ENCODE results near the gene XPO4. TPM values are rescaled to one million over a fixed set of nuclear protein-coding genes. Genes with fewer than 3 reads are reported as not detected.
"Not testable (repeated sequence)": the region's sequence is repeated elsewhere in the genome, so short reads cannot be mapped to it uniquely, and the experiment has no call there.

The XPO4 gene
- total RNA-seq, 4 donors from 2014 or later, result 17.1 to 24.9 (median 18.6) TPM

GRCh38 chr13:20867408-20867807, 35.1 kb downstream of the XPO4 start:
- no peak for TF ChIP-seq CTCF (IDR thresholded peaks at IDR 0.05)
- TF ChIP-seq POLR2A (IDR thresholded peaks at IDR 0.05), result no peak
- no peak for TF ChIP-seq POLR2AphosphoS5 (IDR thresholded peaks at IDR 0.05)
- TF ChIP-seq EP300 (IDR thresholded peaks at IDR 0.05), result no peak
- Histone ChIP-seq H3K9me3 (no peaks in the 10 kb centered on the region), H3K27me3 (no peaks in the 10 kb centered on the region), H3K4me3 (no peak overlapping the region), H3K27ac (no peak overlapping the region), H3K4me1 (peaks cover 0 to 15% (median 3%) of the 10 kb centered on the region in 3 donors), H3K36me3 (peaks cover 0 to 3% of the 10 kb centered on the region in 2 donors)
- 85 to 100% methylated on average over 2 to 3 of the region's 3 CpGs for WGBS, 2 donors (ENCODE audit: low coverage in 1 of 2)
- no peak for ATAC-seq

- H3K27me3 ChIP-seq, ATAC-seq, H3K4me3 ChIP-seq, H3K9me3 ChIP-seq, H3K27ac ChIP-seq: not testable (repeated sequence)
- peaks cover 0 to 35% of the 10 kb centered on the region in 2 donors for H3K36me3 ChIP-seq
- 97 to 100% methylated on average over 5 to 6 of the region's 6 CpGs for WGBS, 2 donors (ENCODE audit: low coverage in 1 of 2)
- peaks cover 0 to 15% (median 3%) of the 10 kb centered on the region in 3 donors for H3K4me1 ChIP-seq
Observed at GRCh38 chr13:20861666-20862065, 40.9 kb downstream of the XPO4 start.

- Histone ChIP-seq H3K4me3 (no peak overlapping the region), H3K4me1 (peaks cover 0 to 8% (median 0%) of the 10 kb centered on the region in 3 donors), H3K27ac (no peak overlapping the region), H3K36me3 (peaks cover 0 to 35% of the 10 kb centered on the region in 2 donors), H3K27me3 (no peaks in the 10 kb centered on the region), H3K9me3 (no peaks in the 10 kb centered on the region)
- ATAC-seq, result no peak
- TF ChIP-seq CTCF (IDR thresholded peaks at IDR 0.05), result no peak
- no peak for TF ChIP-seq EP300 (IDR thresholded peaks at IDR 0.05)
- no peak for TF ChIP-seq POLR2A (IDR thresholded peaks at IDR 0.05)
- no peak for TF ChIP-seq POLR2AphosphoS5 (IDR thresholded peaks at IDR 0.05)
Observed at GRCh38 chr13:20860844-20861243, 41.7 kb downstream of the XPO4 start.

- Histone ChIP-seq H3K36me3 (peaks cover 0 to 48% of the 10 kb centered on the region in 2 donors), H3K4me3 (no peak overlapping the region), H3K4me1 (no peaks in the 10 kb centered on the region), H3K9me3 (no peaks in the 10 kb centered on the region), H3K27ac (no peak overlapping the region), H3K27me3 (no peaks in the 10 kb centered on the region)
- no peak for TF ChIP-seq POLR2A (IDR thresholded peaks at IDR 0.05)
- TF ChIP-seq EP300 (IDR thresholded peaks at IDR 0.05), result no peak
- no peak for TF ChIP-seq POLR2AphosphoS5 (IDR thresholded peaks at IDR 0.05)
- no peak for TF ChIP-seq CTCF (IDR thresholded peaks at IDR 0.05)
- ATAC-seq, result no peak
- 91 to 92% methylated on average over 3 to 5 of the region's 5 CpGs for WGBS, 2 donors (ENCODE audit: low coverage in 1 of 2)
Observed at GRCh38 chr13:20856650-20857049, 45.9 kb downstream of the XPO4 start.

- TF ChIP-seq POLR2AphosphoS5 (IDR thresholded peaks at IDR 0.05) (no peak), EP300 (IDR thresholded peaks at IDR 0.05) (no peak), CTCF (IDR thresholded peaks at IDR 0.05) (no peak), POLR2A (IDR thresholded peaks at IDR 0.05) (no peak)
- no peaks in the 10 kb centered on the region for H3K27me3 ChIP-seq
- no peak overlapping the region for H3K27ac ChIP-seq
- no peak for ATAC-seq
- WGBS, 2 donors (ENCODE audit: low coverage in 1 of 2), result 93% methylated on average over 4 of the region's 4 CpGs; no CpG with 5 or more reads in 1 of the 2 donors
- H3K4me3 ChIP-seq, result no peak overlapping the region
- peaks cover 0 to 24% of the 10 kb centered on the region in 2 donors for H3K36me3 ChIP-seq
- H3K9me3 ChIP-seq, result no peaks in the 10 kb centered on the region
- peaks cover 0 to 39% (median 5%) of the 10 kb centered on the region in 3 donors for H3K4me1 ChIP-seq
Observed at GRCh38 chr13:20851844-20852402, 50.6 kb downstream of the XPO4 start.

Data from gastroesophageal sphincter (tissue), 4 donors.